ENCODE data around the gene PRKD2. TPM values are rescaled to one million over a fixed set of nuclear protein-coding genes. Genes with fewer than 3 reads are reported as not detected.

PRKD2 gene
- total RNA-seq, 1 donor from 2014 or later: 9.6 TPM

GRCh38 chr19:46625731-46626130 is 91.2 kb downstream of the PRKD2 start:
- intact Hi-C loops (cut with DNase I): no loop called here
- no peak for ATAC-seq
- no peak for DNase-seq (ENCODE audit: missing footprints)

- intact Hi-C loops (cut with DNase I): no loop called here
- DNase-seq (ENCODE audit: missing footprints): peak; percentile 84
- ATAC-seq: peak; percentile 88
Observed at GRCh38 chr19:46624958-46625661, 91.8 kb downstream of the PRKD2 start, which contains the start of gene PTGIR. Gene PTGIR (minus strand): TSS chr19:46625089. CDS start chr19:46624225, 864 bp downstream.

Small RNAs within 50 kb of the gene (microRNA-seq; reads per million reads assigned to microRNA genes)
- 2.5 reads per million for gene MIR320E

Other genes starting within 250 kb of the PRKD2 start
- gene PNMA8A, start 245.6 kb downstream of the PRKD2 start, total RNA-seq: 7.6 TPM
- 0.68 TPM for gene PNMA8B, start 221.2 kb downstream of the PRKD2 start, total RNA-seq
- gene CALM3, start 115.8 kb downstream of the PRKD2 start, total RNA-seq: 378 TPM
- gene PTGIR, start 92.0 kb downstream of the PRKD2 start, total RNA-seq: 3.8 TPM
- not detected for gene GNG8, start 80.9 kb downstream of the PRKD2 start, total RNA-seq
- 14.1 TPM for gene DACT3, start 55.9 kb downstream of the PRKD2 start, total RNA-seq
- 16.2 TPM for gene FKRP, start 28.9 kb upstream of the PRKD2 start, total RNA-seq
- 51.4 TPM for gene STRN4, start 29.3 kb upstream of the PRKD2 start, total RNA-seq
- gene SLC1A5, start 71.5 kb upstream of the PRKD2 start, total RNA-seq: 10.1 TPM
- 94.7 TPM for gene AP2S1, start 133.7 kb upstream of the PRKD2 start, total RNA-seq
- 64.4 TPM for gene ARHGAP35, start 143.9 kb upstream of the PRKD2 start, total RNA-seq

Data from Right ventricle myocardium inferior (tissue), 1 donor.